GM18861 (cell line): ENCODE data around the gene RGS21.

Experiments
- ATAC-seq: cut with Tn5 transposase; IDR thresholded peaks from one replicate; pipeline ENCODE4 v1.9.1; 2021; ENCODE audit not compliant: unreplicated experiment

The RGS21 gene

DNA sequence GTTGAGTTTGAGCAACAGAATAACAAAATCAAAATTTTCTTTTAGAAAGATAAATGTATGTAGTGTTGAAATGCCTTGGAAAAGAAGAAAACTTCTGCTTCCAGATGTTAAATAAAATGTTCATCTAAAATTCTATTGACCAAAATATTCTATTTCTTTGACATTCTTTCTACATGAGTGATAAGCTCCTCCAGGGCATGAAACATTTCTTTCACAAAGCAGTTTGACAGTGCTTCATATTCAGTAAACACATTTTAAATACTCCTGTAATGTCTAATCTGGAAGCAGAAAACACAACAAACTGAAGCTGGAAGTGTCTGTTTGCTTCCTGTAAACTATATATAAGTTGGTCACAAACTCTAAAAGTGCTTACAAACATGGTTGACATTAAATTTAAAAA lies 61.5 kb downstream of the RGS21 start:
- no peak for ATAC-seq

DNA sequence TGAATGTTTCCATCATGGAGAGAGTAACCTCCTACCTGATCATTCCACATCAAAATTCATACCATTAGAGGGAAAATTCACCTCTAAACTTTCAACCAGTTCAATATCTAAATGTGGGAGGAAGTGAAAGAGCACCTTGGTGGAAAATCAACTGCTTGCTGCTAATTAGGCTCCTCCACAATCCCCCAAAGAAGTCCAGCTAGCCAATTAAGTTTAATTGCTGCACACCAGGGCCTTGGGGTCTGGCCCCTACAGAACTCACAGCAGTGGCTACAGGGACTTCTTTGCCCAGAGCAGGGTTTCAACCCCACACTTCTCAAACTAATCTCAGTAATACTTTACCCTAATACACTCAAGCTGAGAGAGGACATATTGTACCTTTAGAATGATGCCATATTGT lies 62.1 kb downstream of the RGS21 start:
- no peak for ATAC-seq

DNA sequence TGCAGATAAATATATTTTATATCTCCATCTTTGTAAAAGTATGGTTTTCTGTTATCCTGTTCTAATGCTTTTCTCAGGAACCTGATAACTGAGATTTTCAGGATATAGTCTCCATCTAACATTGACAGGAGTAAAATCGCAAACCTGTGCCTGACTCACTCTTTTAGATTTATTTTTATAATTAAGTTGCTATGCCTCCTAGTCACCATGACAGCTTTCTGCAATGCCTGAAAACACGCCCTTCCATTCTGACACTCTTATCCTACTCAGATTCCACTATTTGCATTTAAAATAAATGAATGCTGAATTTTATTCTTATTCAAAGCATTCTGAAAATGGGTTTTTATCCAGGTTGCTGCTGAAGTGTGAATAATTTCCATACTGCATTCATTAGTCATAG lies 62.8 kb downstream of the RGS21 start:
- no peak for ATAC-seq

DNA sequence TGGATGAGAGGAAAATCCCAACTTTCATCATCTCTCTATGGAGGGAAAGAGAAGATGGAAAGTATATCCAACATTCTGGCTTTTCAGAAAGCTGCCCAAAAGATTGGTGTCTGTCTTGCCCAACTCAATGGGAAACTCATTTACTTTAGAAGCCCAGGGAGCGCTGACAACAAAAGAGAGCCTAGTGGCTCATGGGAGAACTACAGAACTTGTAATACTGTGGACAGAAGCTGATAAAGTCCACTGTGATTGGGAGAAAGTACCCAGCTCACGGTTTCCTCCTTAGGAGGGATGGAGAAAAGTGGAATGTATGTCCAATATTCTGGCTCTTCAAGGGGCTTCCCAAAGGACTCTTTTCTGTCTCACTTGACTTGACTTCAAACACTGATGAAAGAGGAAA lies 66.0 kb downstream of the RGS21 start:
- ATAC-seq: no peak

DNA sequence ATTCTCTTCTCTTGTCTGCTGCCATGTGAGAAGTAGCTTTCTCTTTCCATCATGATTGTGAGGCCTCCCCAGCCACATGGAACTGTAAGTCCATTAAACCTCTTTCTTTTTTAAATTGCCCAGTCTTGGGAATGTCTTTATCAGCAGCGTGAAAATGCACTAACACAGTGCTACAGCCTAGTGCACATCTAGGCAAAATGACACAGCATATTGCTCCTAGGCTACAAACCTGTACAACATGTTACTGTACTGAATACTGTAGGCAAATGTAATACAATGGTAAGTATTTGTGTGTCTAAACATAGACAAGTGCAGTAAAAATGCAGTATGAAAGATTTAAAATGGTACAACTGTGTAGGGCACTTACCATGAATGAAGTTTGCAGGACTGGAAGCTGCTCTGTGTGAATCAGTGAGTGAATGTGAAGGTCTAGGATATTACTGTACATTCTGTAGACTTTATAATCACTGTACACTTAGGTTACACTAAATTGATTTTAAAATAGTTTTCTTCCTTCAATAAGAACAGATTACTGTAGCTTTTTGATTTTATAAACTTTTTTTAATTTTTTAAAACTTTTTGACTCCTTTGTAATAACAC lies 69.4 kb downstream of the RGS21 start:
- ATAC-seq: no peak

DNA sequence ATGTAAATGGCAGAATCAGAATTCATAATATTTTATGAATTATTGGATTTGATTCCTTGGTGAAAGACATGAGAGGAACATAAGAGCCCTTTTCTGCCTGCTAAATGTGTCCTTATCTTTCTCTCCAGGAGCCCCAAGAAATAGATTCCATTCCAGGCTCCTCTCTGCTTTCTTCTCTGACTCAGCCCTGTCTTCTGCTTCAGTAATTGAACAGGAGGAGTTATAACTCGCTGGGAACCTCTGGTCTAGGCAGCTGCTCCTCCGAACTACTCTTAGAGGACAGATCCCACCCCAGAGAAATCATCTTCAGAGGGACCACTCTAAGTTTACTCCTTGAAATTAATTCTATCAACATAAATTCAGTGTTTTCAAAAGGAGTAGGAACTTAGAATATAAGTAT lies 78.4 kb downstream of the RGS21 start:
- ATAC-seq: no peak

DNA sequence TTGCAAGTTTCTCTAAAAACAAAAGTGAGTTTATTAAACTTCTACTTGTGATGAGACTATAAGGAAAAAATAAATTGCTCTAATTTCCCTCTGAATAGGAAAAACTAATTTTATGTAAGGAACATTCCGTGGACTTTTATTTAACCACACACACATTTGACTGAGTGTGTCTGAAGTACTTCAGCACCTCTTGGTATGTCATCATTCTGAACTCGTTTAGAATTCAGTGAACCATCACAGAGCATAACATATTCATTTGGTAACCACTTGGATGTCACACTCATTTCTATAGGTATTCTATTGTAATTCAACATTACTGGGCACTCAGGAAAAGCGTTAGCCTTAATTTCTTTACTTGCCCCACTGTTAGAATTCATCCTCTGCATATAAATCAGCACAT lies 79.1 kb downstream of the RGS21 start:
- no peak for ATAC-seq

DNA sequence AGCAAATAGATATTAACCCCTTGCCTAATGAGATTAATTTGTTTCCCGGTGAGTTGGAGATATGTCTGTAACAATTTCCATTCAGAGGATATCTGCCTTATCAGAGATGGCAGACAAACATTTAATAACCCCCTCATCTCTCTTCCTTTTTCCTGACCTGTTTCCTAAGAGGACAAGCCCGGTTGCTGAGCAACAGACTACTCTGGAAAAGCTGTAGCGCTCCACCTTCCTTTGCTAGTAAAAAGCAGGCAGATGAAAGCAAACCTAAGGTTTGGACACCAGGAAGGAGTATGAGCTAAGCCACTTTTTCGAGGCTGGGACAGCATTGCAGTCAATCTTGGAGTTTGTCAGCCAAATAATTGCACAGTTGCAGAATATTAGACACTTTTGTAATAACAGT lies 82.4 kb downstream of the RGS21 start:
- ATAC-seq: no peak

DNA sequence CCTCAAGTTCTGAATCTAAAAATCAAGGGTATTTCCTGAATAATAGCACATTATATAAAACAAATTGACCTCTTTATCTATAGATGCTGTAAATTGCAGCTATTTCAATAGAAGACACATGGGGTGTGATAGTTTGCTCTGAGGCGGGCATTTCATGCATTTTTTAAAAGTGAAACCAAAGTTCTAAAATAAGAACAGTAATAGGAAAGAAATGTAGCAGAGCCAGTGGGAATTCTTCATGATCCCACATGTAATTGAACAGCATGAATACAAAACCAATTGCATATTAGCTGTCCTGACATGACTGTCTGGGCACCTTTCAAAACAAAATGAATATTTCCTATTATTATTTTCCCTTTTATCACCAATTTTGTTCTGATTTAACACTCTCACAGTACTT lies 85.0 kb downstream of the RGS21 start:
- ATAC-seq: no peak

DNA sequence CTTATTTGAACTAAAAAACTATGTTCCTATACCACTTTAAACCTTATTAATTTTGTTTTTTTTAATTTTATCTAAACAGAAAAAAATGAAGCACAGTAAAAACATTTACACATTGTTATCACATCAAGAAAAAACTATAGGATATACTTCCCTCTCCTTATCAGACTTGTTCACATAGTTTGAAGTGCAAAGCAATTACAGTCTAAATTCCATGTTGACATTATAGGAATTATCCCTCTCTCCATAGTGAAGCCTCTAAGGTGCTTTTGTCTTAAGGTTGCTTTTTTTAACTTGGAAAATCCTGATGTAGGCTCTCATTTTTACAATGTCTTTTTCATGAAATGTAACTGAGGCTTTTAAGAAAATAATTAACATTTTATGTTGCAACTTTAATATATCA lies 85.8 kb downstream of the RGS21 start:
- no peak for ATAC-seq

DNA sequence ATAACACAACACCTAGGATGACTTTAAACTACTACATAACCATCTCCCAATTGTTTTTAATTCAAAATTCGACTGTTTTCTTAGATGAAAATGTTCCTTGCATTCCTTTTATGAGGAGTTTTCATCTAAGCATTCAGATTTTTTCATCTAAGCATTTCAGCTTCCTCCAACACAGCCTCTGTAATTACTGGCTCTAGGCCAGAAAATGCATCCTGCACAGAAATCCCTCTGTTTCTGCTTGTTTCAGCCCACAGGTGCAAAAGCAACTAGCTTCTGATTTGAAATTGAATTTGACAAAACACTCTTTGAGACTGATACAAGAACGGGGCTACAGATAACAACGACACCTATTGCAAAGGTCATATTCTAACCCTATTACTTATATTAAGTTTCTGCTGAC lies 90.4 kb downstream of the RGS21 start:
- no peak for ATAC-seq
